CD4-positive, alpha-beta T cell (primary cell): ENCODE measurements around the gene CHST10. TPM values are rescaled to one million over a fixed set of nuclear protein-coding genes. Genes with fewer than 3 reads are reported as not detected.

Source experiments
- ATAC-seq: fragments of 200-7000 bp; cut with Tn5 transposase; one replicate; pipeline ENCODE4 v1.10.0; 2022; ENCODE audit warnings: mild to moderate bottlenecking; ENCODE audit not compliant: poor library complexity
- CTCF ChIA-PET: fragments of 350-600 bp; sonication (Branson Sonifier 250); formaldehyde crosslinking; loops from one replicate; lab custom pipeline; 2021; ENCODE audit warnings: antibody characterized with exemption, inconsistent platforms; lab: Charles Lee
- POLR2A ChIA-PET: fragments of 350-600 bp; sonication (Branson Sonifier 250); formaldehyde crosslinking; loops from one replicate; lab custom pipeline; 2021; ENCODE audit warnings: antibody characterized with exemption, inconsistent platforms; lab: Charles Lee
- DNase-seq, 14 experiments: peaks; one replicate each; pipeline ENCODE4 v3.0.0-alpha.2; 2013 to 2020; ENCODE audit warnings: mixed read lengths in 2 of 14
- H3K27ac ChIP-seq, 2 donors: one replicate each; pipeline versions ENCODE4 v1.5.1 to v1.7.0; 2013; ENCODE audit warnings: low read length in 2 of 2, low read depth in 1 of 2, mild to moderate bottlenecking in 1 of 2
- H3K27me3 ChIP-seq, 2 experiments: 1 replicate in 1 of 2; 2 replicates in 1 of 2; pipeline versions ENCODE4 v1.6.1 to v1.7.0; 2013; ENCODE audit warnings: low read length in 2 of 2, control low read depth in 1 of 2, mild to moderate bottlenecking in 1 of 2, moderate library complexity in 1 of 2; ENCODE audit not compliant: insufficient read depth in 2 of 2, control insufficient read depth in 1 of 2
- H3K36me3 ChIP-seq: one replicate; pipeline ENCODE4 v1.6.1; 2013; ENCODE audit warnings: low read length, control low read depth; ENCODE audit not compliant: insufficient read depth
- H3K4me1 ChIP-seq: one replicate; pipeline ENCODE4 v1.6.1; 2013; ENCODE audit warnings: low read length, control low read depth; ENCODE audit not compliant: insufficient read depth
- H3K4me3 ChIP-seq: one replicate; pipeline ENCODE4 v1.5.1; 2013; ENCODE audit warnings: mild to moderate bottlenecking, low read length, moderate library complexity
- H3K9me3 ChIP-seq, 2 experiments: 1 replicate in 1 of 2; 2 replicates in 1 of 2; pipeline versions ENCODE4 v1.6.1 to v1.7.0; 2013; ENCODE audit warnings: low read length in 2 of 2, mild to moderate bottlenecking in 2 of 2, control low read depth in 1 of 2, moderate library complexity in 1 of 2; ENCODE audit not compliant: control insufficient read depth in 1 of 2, insufficient read depth in 1 of 2
- H3K27ac Mint-ChIP-seq: one replicate; pipeline ENCODE4 v1.8.0; 2020; ENCODE audit warnings: mixed read lengths
- H3K27me3 Mint-ChIP-seq: one replicate; pipeline ENCODE4 v1.8.0; 2021; ENCODE audit warnings: mixed read lengths
- H3K36me3 Mint-ChIP-seq: one replicate; pipeline ENCODE4 v1.8.0; 2021; ENCODE audit warnings: low read depth, mixed read lengths
- H3K4me1 Mint-ChIP-seq: one replicate; pipeline ENCODE4 v1.8.0; 2021; ENCODE audit warnings: low read depth, mixed read lengths
- H3K4me3 Mint-ChIP-seq: one replicate; pipeline ENCODE4 v1.8.0; 2020; ENCODE audit warnings: mild to moderate bottlenecking, mixed read lengths
- H3K9me3 Mint-ChIP-seq: one replicate; pipeline ENCODE4 v1.8.0; 2020; ENCODE audit warnings: mixed read lengths
- intact Hi-C, 2 experiments: fragments of 100-400 bp; cut with DNase I in 1 of 2; cut with micrococcal nuclease in 1 of 2; formaldehyde crosslinking; loops; one replicate each; pipeline versions ENCODE4 v1.15.1 to v1.9.0; 2023 to 2025; cut with DNase I, micrococcal nuclease
- total RNA-seq, 174 experiments: library from RNA in 2 of 174; stranded (reverse) in 2 of 174; gene quantifications; one replicate each; pipeline ENCODE4 v1.2.3 and lab custom pipeline; 2021 to 2026
- TF ChIP-seq, protein P1 (sequence below): fragments of 200-600 bp; IDR thresholded peaks from one replicate; pipeline ENCODE4 v1.8.0; 2022; ENCODE audit warnings: antibody characterized with exemption, mild to moderate bottlenecking

Gene CHST10
- total RNA-seq, 2 experiments from 2014 or later: 1.5 to 1.9 TPM

- intact Hi-C loops: no loop called here
- CTCF ChIA-PET: interaction anchor here (0.6 kb wide), 1 partner anchor 941 kb away, joined by 3 read pairs; no protein-coding TSS in a partner anchor
- Mint-ChIP-seq H3K4me3 (no peak overlapping the region), H3K4me1 (no peaks in the 10 kb centered on the region), H3K9me3 (peaks cover 2% of the 10 kb centered on the region), H3K27me3 (peaks cover 8% of the 10 kb centered on the region), H3K36me3 (no peaks in the 10 kb centered on the region), H3K27ac (no peak overlapping the region)
- no peak overlapping the region for H3K27ac ChIP-seq
- POLR2A ChIA-PET: no interaction called here
- no peak for ATAC-seq
- no peaks in the 10 kb centered on the region for H3K27me3 ChIP-seq
- H3K36me3 ChIP-seq: no peaks in the 10 kb centered on the region
- peaks cover 0 to 13% of the 10 kb centered on the region in 2 experiments for H3K9me3 ChIP-seq
- no peak overlapping the region for H3K4me3 ChIP-seq
- TF ChIP-seq, protein P1, sequence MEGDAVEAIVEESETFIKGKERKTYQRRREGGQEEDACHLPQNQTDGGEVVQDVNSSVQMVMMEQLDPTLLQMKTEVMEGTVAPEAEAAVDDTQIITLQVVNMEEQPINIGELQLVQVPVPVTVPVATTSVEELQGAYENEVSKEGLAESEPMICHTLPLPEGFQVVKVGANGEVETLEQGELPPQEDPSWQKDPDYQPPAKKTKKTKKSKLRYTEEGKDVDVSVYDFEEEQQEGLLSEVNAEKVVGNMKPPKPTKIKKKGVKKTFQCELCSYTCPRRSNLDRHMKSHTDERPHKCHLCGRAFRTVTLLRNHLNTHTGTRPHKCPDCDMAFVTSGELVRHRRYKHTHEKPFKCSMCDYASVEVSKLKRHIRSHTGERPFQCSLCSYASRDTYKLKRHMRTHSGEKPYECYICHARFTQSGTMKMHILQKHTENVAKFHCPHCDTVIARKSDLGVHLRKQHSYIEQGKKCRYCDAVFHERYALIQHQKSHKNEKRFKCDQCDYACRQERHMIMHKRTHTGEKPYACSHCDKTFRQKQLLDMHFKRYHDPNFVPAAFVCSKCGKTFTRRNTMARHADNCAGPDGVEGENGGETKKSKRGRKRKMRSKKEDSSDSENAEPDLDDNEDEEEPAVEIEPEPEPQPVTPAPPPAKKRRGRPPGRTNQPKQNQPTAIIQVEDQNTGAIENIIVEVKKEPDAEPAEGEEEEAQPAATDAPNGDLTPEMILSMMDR: no peak
- DNase-seq: no peak
- no peaks in the 10 kb centered on the region for H3K4me1 ChIP-seq
Measured at GRCh38 chr2:100453853-100454252, 36.4 kb upstream of the CHST10 start.

DNA sequence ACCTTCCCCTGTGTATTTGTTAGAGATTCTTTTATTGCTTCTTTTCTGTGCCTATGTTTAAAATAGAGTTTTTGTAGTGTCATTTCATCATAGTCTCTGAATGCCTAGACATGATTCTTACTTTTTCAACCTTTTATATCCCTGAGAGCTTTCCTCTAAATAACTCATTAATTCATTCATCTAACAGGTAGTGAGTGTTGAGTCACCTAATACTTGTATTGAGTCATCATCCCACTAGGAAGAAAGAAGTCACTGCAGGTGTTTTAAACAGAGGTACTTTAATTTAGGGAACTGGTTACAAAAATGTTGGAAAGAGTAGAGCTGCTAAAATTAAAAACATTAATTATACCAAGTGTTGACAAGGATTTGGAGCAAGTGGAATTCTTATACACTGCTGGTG lies 34.3 kb upstream of the CHST10 start:
- H3K27ac ChIP-seq: no peak overlapping the region
- ChIA-PET POLR2A (no interaction called here), CTCF (no interaction called here)
- TF ChIP-seq, protein P1: no peak
- no peak for DNase-seq
- Mint-ChIP-seq H3K27me3 (peaks cover 8% of the 10 kb centered on the region), H3K27ac (no peak overlapping the region), H3K4me1 (no peaks in the 10 kb centered on the region), H3K4me3 (no peak overlapping the region), H3K9me3 (peaks cover 2% of the 10 kb centered on the region), H3K36me3 (no peaks in the 10 kb centered on the region)
- ATAC-seq: no peak
- no peaks in the 10 kb centered on the region for H3K4me1 ChIP-seq
- H3K27me3 ChIP-seq: no peaks in the 10 kb centered on the region
- H3K36me3 ChIP-seq: no peaks in the 10 kb centered on the region
- no peak overlapping the region for H3K4me3 ChIP-seq
- peaks cover 0 to under 1% of the 10 kb centered on the region in 2 experiments for H3K9me3 ChIP-seq
- intact Hi-C loops: no loop called here

DNA sequence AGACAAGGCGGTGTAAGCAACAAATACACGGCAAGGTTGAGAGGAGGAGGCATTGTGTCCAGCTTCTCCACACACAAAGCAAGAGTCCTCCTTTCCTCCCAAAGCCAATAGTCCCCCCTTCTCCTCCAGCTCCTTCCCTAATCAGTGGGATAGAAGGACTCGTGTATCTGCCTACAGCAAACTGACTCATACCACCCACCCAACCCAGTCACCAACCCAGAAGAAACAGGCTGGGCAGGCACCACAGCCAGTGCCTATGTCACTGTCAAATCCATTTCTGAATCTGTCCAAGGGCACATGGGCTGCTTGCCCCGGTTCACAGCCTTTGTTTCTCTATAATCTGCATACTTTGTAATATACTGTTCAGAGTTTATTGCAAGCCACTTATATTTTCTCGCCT lies 33.6 kb upstream of the CHST10 start:
- Mint-ChIP-seq H3K27me3 (peaks cover 8% of the 10 kb centered on the region), H3K4me3 (no peak overlapping the region), H3K4me1 (no peaks in the 10 kb centered on the region), H3K9me3 (peaks cover 2% of the 10 kb centered on the region), H3K27ac (no peak overlapping the region), H3K36me3 (no peaks in the 10 kb centered on the region)
- Histone ChIP-seq H3K9me3 (no peaks in the 10 kb centered on the region), H3K4me1 (no peaks in the 10 kb centered on the region), H3K27me3 (no peaks in the 10 kb centered on the region), H3K4me3 (no peak overlapping the region), H3K36me3 (no peaks in the 10 kb centered on the region), H3K27ac (no peak overlapping the region)
- TF ChIP-seq, protein P1: no peak
- DNase-seq (no peak), ATAC-seq (no peak)
- intact Hi-C loops: no loop called here
- CTCF ChIA-PET: interaction anchor here (0.8 kb wide), 1 partner anchor 102 kb away, joined by 3 read pairs; no protein-coding TSS in a partner anchor
- POLR2A ChIA-PET: no interaction called here
